OCI-LY3 (cell line): Measurements from ENCODE around the gene TRIM69.
A peak's percentile ranks its signal among the peaks of the same experiment; 100 is the strongest.

Source experiments
- H2AFZ ChIP-seq: fragments of 200-600, 300-600 bp; shearing (Covaris generic); 2 replicates; pipeline ENCODE4 v1.6.0; 2014; ENCODE audit warnings: antibody characterized with exemption, low read depth, low read length
- H3K27ac ChIP-seq: fragments of 200-600, 300-600 bp; sonication (generic); 2 replicates; pipeline ENCODE4 v1.5.1; 2014; ENCODE audit warnings: mild to moderate bottlenecking, low read length, moderate library complexity, mixed read lengths
- H3K27me3 ChIP-seq: fragments of 200-600, 300-600 bp; sonication (generic); 2 replicates; pipeline ENCODE4 v1.6.1; 2014; ENCODE audit warnings: low read depth, low read length, mixed read lengths
- H3K36me3 ChIP-seq: fragments of 200-600, 300-600 bp; sonication (generic); replicated peaks from 2 replicates; pipeline ENCODE3; 2014; ENCODE audit warnings: low read depth, low read length, mixed read lengths
- H3K4me1 ChIP-seq: fragments of 300-600, 200-600 bp; sonication (generic); 2 replicates; pipeline ENCODE4 v1.6.1; 2014; ENCODE audit warnings: low read length, mixed read lengths
- H3K4me2 ChIP-seq: fragments of 200-600, 300-600 bp; sonication (generic); 2 replicates; pipeline ENCODE4 v1.6.1; 2014; ENCODE audit warnings: low read length, mixed read lengths
- H3K4me3 ChIP-seq: fragments of 300-600, 200-600 bp; sonication (generic); 2 replicates; pipeline ENCODE4 v1.5.1; 2014; ENCODE audit warnings: antibody characterized with exemption, mild to moderate bottlenecking, low read length, moderate library complexity
- H3K79me2 ChIP-seq: fragments of 300-600, 200-600 bp; shearing (Covaris generic); 2 replicates; pipeline ENCODE4 v1.6.1; 2014; ENCODE audit warnings: mild to moderate bottlenecking, low read length, mixed read lengths
- H3K9ac ChIP-seq: fragments of 300-600, 200-600 bp; shearing (Covaris generic); 2 replicates; pipeline ENCODE4 v1.6.0; 2014; ENCODE audit warnings: mild to moderate bottlenecking, low read length, moderate library complexity
- H3K9me3 ChIP-seq: fragments of 200-600, 300-600 bp; shearing (Covaris generic); 2 replicates; pipeline ENCODE4 v1.6.1; 2014; ENCODE audit warnings: low read length, mixed read lengths; ENCODE audit not compliant: insufficient read depth
- H4K20me1 ChIP-seq: fragments of 200-600, 300-600 bp; sonication (generic); 2 replicates; pipeline ENCODE4 v1.6.1; 2016; ENCODE audit warnings: low read length, mixed read lengths; ENCODE audit not compliant: insufficient read depth
- CTCF ChIP-seq: fragments of 200-600, 300-600 bp; sonication (generic); IDR thresholded peaks from 2 replicates; pipeline ENCODE4 v1.5.1; 2014; ENCODE audit warnings: antibody characterized with exemption, low read length, low read depth
- EZH2phosphoT487 ChIP-seq: fragments of 200-600 bp; shearing (Covaris generic); IDR thresholded peaks from 2 replicates; pipeline ENCODE4 v1.6.1; 2018; ENCODE audit warnings: antibody characterized with exemption, mixed run types, low read depth

TRIM69 gene

GRCh38 chr15:44706401-44706800, 29.9 kb upstream of the TRIM69 start:
- H3K4me3 ChIP-seq = no peak overlapping the region
- peaks cover 22% of the 10 kb centered on the region for H3K79me2 ChIP-seq
- no peak overlapping the region for H3K4me2 ChIP-seq
- H3K36me3 ChIP-seq = peaks cover 3% of the 10 kb centered on the region
- H3K4me1 ChIP-seq = peaks cover 10% of the 10 kb centered on the region
- no peak overlapping the region for H3K27ac ChIP-seq
- H3K9me3 ChIP-seq = no peaks in the 10 kb centered on the region
- no peaks in the 10 kb centered on the region for H3K27me3 ChIP-seq
- H2AFZ ChIP-seq = no peak overlapping the region
- TF ChIP-seq EZH2phosphoT487 (no peak), CTCF (no peak)
- no peaks in the 10 kb centered on the region for H4K20me1 ChIP-seq
- no peak overlapping the region for H3K9ac ChIP-seq

- TF ChIP-seq CTCF = no peak
- no peak for TF ChIP-seq EZH2phosphoT487
- no peak overlapping the region for H2AFZ ChIP-seq
- no peak overlapping the region for H3K9ac ChIP-seq
- peaks cover 29% of the 10 kb centered on the region for H3K79me2 ChIP-seq
- no peaks in the 10 kb centered on the region for H3K27me3 ChIP-seq
- peaks cover 10% of the 10 kb centered on the region for H3K36me3 ChIP-seq
- peaks cover 3% of the 10 kb centered on the region for H4K20me1 ChIP-seq
- H3K4me2 ChIP-seq = no peak overlapping the region
- H3K9me3 ChIP-seq = no peaks in the 10 kb centered on the region
- no peak overlapping the region for H3K27ac ChIP-seq
- peaks cover 10% of the 10 kb centered on the region for H3K4me1 ChIP-seq
- H3K4me3 ChIP-seq = no peak overlapping the region
Measured at GRCh38 chr15:44706946-44707636, 29.2 kb upstream of the TRIM69 start.

GRCh38 chr15:44710236-44711095, 25.9 kb upstream of the TRIM69 start:
- Histone ChIP-seq H3K4me2 (peak overlapping the region; percentile 91), H3K9me3 (no peaks in the 10 kb centered on the region), H3K27ac (peak overlapping the region; percentile 96), H3K4me1 (peaks cover 32% of the 10 kb centered on the region), H3K27me3 (no peaks in the 10 kb centered on the region), H4K20me1 (peaks cover 37% of the 10 kb centered on the region), H3K36me3 (peaks cover 40% of the 10 kb centered on the region), H3K9ac (peak overlapping the region; percentile 99), H3K4me3 (peak overlapping the region; percentile 96), H2AFZ (no peak overlapping the region; the same call in 1 of the 2 replicates), H3K79me2 (peaks cover 63% of the 10 kb centered on the region)
- TF ChIP-seq CTCF (peak; percentile 78), EZH2phosphoT487 (no peak)

- H3K9me3 ChIP-seq = no peaks in the 10 kb centered on the region
- peaks cover 47% of the 10 kb centered on the region for H3K36me3 ChIP-seq
- H3K79me2 ChIP-seq = peaks cover 70% of the 10 kb centered on the region
Measured at GRCh38 chr15:44711096-44711742, 25.1 kb upstream of the TRIM69 start, which contains the start of the genes B2M and PATL2. B2M (plus strand) TSS chr15:44711517; CDS start chr15:44711547, 30 bp downstream. PATL2 (minus strand) TSS chr15:44711323; CDS start chr15:44676490, 34,833 bp downstream.

More at GRCh38 chr15:44711096-44711742, 25.1 kb upstream of the TRIM69 start, which contains the start of the genes B2M and PATL2:
- Histone ChIP-seq H4K20me1 (peaks cover 45% of the 10 kb centered on the region), H3K4me3 (peak within 1 kb of the TSS; percentile 96), H3K9ac (peak within 1 kb of the TSS; percentile 99), H2AFZ (no peak within 1 kb of the TSS; the same call in 1 of the 2 replicates), H3K27ac (peak within 1 kb of the TSS; percentile 96), H3K4me2 (peak within 1 kb of the TSS; percentile 92), H3K4me1 (peaks cover 40% of the 10 kb centered on the region), H3K27me3 (no peaks in the 10 kb centered on the region)
- no peak for TF ChIP-seq CTCF
